Spinal cord (tissue), 10 donors: ENCODE measurements around the gene NDUFS1. TPM values are rescaled to one million over a fixed set of nuclear protein-coding genes. Genes with fewer than 3 reads are reported as not detected.

Experiments used
- DNase-seq, 6 donors: peaks; one replicate each; pipeline versions ENCODE4 v3.0.0 to v3.0.0-alpha.2; 2013 to 2015; ENCODE audit warnings: low spot score in 6 of 6, low read depth in 4 of 6
- H3K27ac ChIP-seq: one replicate; pipeline ENCODE4 v1.5.1; 2013; ENCODE audit warnings: low read depth, low read length, control low read depth
- H3K27me3 ChIP-seq: one replicate; pipeline ENCODE4 v1.6.1; 2013; ENCODE audit warnings: low read length; ENCODE audit not compliant: control insufficient read depth, insufficient read depth
- H3K36me3 ChIP-seq: one replicate; pipeline ENCODE4 v1.6.1; 2013; ENCODE audit warnings: low read length; ENCODE audit not compliant: control insufficient read depth, insufficient read depth
- H3K4me1 ChIP-seq: one replicate; pipeline ENCODE4 v1.6.1; 2013; ENCODE audit warnings: low read length; ENCODE audit not compliant: control insufficient read depth, insufficient read depth
- H3K4me3 ChIP-seq: one replicate; pipeline ENCODE4 v1.5.1; 2013; ENCODE audit warnings: low read depth, low read length, control low read depth
- H3K9me3 ChIP-seq: one replicate; pipeline ENCODE4 v1.6.1; 2013; ENCODE audit warnings: low read length; ENCODE audit not compliant: control insufficient read depth, insufficient read depth
- WGBS: methylation state at CpG from one replicate; pipeline ENCODE4 v1.1.5; 2013; ENCODE audit warnings: missing lambda C conversion rate; ENCODE audit not compliant: insufficient coverage; 5-methylcytosine and 5-hydroxymethylcytosine counted together
- polyA plus RNA-seq, 2 donors: library from polyadenylated mRNA; unstranded; fragments of 120-200 nt; gene quantifications; one replicate each; pipeline ENCODE4 v1.2.1, GENCODE V29; 2013; ENCODE audit not compliant: insufficient read length in 2 of 2
- total RNA-seq, 2 donors: library from RNA; depleted of rRNA in 1 of 2; stranded (reverse); fragments of 120-200 nt in 1 of 2; fragments of >200 nt in 1 of 2; gene quantifications; one replicate each; pipeline versions ENCODE4 v1.2.3 to v1.2.4, GENCODE V29; 2013 to 2014
- donor health status: healthy.

NDUFS1 gene
- total and polyA plus RNA-seq, 4 donors = 76.7 to 181 (median 97.7) TPM

DNA sequence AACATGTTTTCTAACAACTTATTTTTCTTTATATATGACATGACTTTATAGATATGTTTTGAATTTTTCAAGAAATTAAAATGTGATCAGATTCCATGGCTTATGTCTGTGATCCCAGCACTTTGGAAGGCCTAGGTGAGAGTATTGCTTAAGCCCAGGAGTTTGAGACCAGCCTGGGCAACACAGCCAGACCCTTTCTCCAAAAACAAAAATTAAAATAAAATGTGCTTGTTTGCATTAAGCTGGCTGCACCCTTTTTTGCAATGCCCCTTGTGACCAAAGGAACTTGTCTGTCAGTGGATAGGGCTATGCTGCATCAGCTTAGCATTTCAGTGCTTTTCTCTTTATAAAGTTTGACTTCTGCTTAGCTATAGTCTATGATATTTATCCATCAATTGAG, 71.0 kb downstream of the NDUFS1 start:
- Histone ChIP-seq H3K4me3 (no peak overlapping the region), H3K36me3 (peaks cover 2% of the 10 kb centered on the region), H3K9me3 (no peaks in the 10 kb centered on the region), H3K4me1 (no peaks in the 10 kb centered on the region), H3K27me3 (no peaks in the 10 kb centered on the region), H3K27ac (no peak overlapping the region)
- no peak for DNase-seq

DNA sequence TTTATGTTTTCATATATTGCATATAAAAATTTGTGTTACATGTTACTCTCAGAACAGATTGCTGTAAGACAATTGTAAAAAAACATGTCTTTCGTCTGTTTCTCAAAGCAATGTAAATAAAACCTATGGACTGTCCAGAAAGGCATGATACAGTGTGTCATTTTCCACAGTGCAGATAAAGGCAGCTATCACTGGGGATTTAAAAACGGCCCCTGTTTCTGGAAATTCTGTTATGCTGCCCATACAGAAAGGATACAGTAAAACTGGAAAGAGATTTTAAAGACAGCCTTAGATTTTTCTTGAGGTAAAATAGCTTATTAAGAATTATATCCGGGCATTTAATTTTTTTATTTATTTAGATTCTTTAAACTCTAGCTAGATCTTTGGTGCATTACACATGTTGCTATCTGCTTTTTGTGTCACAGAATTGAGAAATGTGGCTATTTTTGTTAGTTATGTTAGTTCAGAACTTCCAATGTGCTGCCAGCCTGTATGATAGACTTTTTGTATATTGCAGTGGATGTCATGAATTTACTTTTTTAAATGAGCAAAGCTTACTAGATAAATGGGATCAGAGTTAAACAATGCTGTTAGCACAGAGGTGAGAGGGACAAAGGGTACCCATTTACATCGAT, 72.4 kb downstream of the NDUFS1 start:
- Histone ChIP-seq H3K36me3 (peaks cover 2% of the 10 kb centered on the region), H3K4me1 (no peaks in the 10 kb centered on the region), H3K4me3 (peak overlapping the region; percentile 88), H3K27ac (peak overlapping the region; percentile 99), H3K9me3 (no peaks in the 10 kb centered on the region), H3K27me3 (no peaks in the 10 kb centered on the region)
- peak in 2 of 6 donors; percentile 43 to 62 for DNase-seq
- WGBS = no CpG with 5 or more reads among the region's 4 CpGs

DNA sequence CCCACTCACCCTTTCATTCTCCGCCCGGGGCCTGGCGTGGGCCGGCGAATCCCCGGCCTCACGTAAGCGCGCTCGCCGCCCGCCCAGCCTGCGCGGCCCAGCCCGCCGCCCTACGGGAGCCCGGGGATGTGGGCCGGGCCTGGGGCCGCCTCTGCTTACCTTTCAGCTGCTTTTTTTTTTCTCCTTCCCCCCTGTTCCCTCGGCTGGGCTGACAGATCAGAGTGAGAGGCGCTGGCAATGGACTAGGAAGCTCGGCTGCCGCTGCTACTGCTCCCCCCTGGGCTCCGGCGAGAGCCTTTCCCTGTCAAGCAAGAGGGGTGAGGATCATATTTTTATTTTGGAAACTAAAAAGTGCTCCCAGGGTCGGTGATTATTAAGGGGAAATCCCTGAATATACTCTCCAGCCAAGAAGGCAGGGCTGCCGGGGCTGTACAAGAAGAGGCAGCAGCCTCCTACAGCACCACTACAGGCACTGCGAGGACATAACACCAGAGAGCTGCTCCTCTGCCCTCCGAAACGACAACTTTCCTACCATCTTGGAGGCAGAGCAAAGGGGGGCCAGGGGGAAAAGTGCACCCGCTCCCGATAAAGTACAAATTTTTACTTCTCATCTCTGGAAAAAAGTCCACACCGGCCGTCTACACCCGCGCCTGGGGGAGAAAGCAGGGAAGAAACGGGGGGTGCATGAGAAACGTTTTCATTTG, 73.3 kb downstream of the NDUFS1 start, which contains the start of gene INO80D:
TSS of gene INO80D (minus strand) at position 433 of the 704 bp plus-strand sequence. CDS start 23,158 bp downstream, outside the sequence.
- Histone ChIP-seq H3K27ac (peak within 1 kb of the TSS; percentile 99), H3K9me3 (no peaks in the 10 kb centered on the region), H3K4me3 (peak within 1 kb of the TSS; percentile 88), H3K36me3 (peaks cover 2% of the 10 kb centered on the region), H3K4me1 (no peaks in the 10 kb centered on the region), H3K27me3 (no peaks in the 10 kb centered on the region)
- WGBS = 0% methylated on average over 26 of the region's 39 CpGs
- DNase-seq = peak; percentile 55 to 95 (median 77)

DNA sequence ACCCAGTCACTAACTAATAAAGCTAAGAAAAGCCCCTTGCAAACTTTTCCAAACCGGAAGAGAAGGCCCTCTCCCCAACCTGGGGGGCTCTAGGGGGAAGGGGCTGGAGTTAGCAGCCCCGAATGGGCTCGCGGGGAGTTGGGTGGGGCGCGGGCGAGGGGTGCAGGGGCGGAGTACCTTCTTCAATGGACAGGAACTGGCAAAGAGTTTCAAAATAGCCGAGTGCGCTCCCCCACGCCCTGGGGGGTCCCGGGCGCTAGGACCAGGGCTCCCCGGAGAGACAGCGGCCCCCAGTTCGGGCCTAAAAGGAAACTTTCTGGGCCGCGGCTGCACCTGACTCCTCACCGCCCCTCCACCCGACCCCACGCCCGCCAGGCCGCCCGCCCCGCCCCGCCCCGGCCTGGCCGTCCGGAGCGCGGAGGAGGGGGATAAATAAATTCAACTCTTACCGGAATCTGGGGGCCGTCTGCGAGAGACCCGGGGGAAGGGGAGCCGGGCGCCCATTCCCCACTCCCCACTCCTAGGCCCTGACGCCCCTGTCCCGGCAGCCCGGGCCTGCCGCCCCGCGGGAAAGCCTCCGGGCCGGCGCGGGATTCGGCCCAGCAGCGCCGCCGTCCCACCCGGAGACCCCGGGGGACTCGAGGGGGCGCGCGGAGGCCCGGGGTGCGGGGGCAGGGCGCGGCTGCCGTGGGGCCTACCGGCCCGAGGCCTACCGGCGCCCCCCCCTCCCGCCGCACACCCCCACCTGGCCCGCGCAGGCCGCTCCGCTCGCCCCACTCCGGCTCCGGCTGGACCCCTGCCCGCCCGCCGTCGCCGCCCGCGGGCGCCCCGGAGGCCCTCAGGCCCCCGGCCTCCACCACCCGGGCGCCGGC, 74.1 kb downstream of the NDUFS1 start:
- H3K36me3 ChIP-seq = no peaks in the 10 kb centered on the region
- no peaks in the 10 kb centered on the region for H3K4me1 ChIP-seq
- peak overlapping the region; percentile 78 for H3K4me3 ChIP-seq
- under 1% methylated on average over 65 of the region's 88 CpGs for WGBS
- peak overlapping the region; percentile 96 for H3K27ac ChIP-seq
- H3K27me3 ChIP-seq = no peaks in the 10 kb centered on the region
- DNase-seq = peak in 2 of 6 donors; percentile 43 to 70
- H3K9me3 ChIP-seq = no peaks in the 10 kb centered on the region

DNA sequence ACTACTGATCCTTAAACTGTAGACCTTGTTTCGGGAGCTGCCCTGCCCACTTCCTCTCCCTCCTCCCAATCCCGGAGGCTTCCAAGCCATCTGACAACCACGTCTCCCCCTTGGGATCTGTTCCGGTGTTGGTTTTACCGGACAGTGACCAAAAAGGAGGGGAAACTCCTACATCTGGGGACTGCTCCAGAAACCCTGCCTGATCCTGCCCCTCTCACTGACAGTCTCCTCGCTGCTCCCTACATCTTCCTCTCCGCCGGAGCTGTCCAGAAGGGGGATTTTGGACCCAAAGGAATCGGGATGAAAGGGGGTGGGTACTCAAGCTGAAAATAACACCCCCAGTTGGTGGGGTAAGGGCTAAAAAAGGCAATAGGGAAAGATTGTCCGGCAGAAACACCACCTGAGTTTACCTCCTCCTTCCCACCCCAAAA, 74.8 kb downstream of the NDUFS1 start:
- H3K4me1 ChIP-seq = no peaks in the 10 kb centered on the region
- 0% methylated on average over 5 of the region's 10 CpGs for WGBS
- no peaks in the 10 kb centered on the region for H3K9me3 ChIP-seq
- no peaks in the 10 kb centered on the region for H3K27me3 ChIP-seq
- H3K36me3 ChIP-seq = no peaks in the 10 kb centered on the region
- peak overlapping the region; percentile 78 for H3K4me3 ChIP-seq
- peak in 4 of 6 donors; percentile 40 to 80 (median 58) for DNase-seq
- H3K27ac ChIP-seq = peak overlapping the region; percentile 96

DNA sequence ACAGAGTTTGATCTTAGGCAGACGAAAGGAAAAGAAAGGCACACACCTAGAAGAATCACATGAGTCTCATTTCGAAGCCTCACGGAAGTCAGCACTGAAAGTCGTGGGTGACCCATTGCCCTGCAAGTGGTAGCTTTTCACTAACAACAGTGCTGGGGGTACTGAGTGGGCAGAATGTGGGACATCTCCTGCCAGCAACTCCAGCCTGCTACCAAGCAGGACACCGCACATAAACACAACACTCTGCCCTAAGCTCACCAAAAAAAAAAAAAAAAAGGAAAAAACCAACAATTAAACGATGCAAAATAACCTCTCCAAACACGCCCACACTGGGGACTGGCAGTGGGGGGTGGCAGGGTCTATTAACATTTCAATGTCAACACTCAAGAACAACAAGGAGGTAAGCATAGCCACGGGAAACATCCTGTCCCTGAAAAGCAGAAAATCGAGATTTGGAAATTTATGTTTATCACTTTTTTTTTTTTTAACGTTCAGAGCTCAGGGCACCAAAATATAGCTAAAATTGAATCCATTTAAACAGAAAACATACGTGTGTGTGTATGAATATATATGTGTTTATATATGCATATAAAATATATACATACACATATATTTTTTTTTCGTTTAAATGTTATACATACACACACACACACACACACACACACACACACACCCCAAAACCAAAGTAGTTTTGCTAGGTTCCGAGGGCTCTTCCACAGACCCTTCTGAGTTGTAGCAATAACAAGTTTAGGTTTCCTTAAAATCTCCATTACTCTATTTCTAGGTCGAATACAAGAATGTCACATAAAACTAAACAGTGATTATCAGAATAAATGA, 75.4 kb downstream of the NDUFS1 start:
- no peaks in the 10 kb centered on the region for H3K27me3 ChIP-seq
- WGBS = 5% methylated on average over 5 of the region's 14 CpGs
- peak in 2 of 6 donors; percentile 1 to 9 for DNase-seq
- no peaks in the 10 kb centered on the region for H3K36me3 ChIP-seq
- H3K4me3 ChIP-seq = peak overlapping the region; percentile 78
- H3K4me1 ChIP-seq = no peaks in the 10 kb centered on the region
- no peaks in the 10 kb centered on the region for H3K9me3 ChIP-seq
- peak overlapping the region; percentile 96 for H3K27ac ChIP-seq

DNA sequence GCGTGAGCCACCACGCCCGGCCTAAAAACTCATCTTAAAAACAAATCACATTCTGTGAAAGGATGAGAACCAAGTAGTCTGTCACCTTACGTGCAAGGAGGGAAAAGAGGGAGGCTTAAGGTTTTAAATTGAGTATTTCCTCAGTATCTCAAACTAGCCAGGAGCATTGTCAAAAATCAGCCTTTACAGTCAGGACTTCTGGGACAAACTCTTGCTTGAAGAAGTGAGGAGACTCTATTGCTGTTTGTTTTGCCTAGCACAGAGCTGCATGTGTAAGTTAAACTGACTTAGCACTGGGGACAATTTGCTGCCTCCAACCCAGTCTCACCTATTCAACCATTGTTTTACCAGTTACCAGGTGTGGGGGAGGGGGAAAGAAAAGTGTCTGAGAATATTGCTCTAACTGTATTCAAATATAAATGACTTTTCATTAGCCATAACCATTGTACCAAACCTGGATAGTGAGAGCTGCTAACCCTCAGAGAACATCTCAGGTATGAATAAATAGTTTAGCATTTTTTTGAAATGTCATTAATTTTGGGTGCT, 76.9 kb downstream of the NDUFS1 start:
- Histone ChIP-seq H3K27ac (no peak overlapping the region), H3K36me3 (no peaks in the 10 kb centered on the region), H3K4me3 (no peak overlapping the region), H3K27me3 (no peaks in the 10 kb centered on the region), H3K9me3 (no peaks in the 10 kb centered on the region), H3K4me1 (no peaks in the 10 kb centered on the region)
- no CpG with 5 or more reads among the region's 4 CpGs for WGBS
- no peak for DNase-seq

DNA sequence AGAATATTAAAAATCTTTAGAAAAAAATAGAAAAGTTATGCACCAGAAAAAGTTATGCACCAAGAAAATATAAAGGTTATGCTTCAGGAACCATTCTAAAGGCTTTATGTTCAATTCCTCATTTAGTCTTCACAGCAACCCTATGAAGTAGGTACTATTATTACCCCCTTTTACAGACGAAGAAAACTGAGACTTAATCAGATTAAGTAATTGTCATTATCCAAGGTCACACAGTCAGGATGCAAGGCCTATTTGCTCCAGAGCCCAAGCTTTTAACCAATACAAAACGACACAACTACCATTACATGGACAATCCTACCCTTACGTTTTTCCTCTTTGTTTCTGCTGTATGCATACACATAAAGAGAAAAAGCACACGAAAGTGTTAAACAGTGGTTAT, 78.3 kb downstream of the NDUFS1 start:
- no peaks in the 10 kb centered on the region for H3K27me3 ChIP-seq
- no CpG with 5 or more reads among the region's 4 CpGs for WGBS
- H3K27ac ChIP-seq = no peak overlapping the region
- H3K9me3 ChIP-seq = no peaks in the 10 kb centered on the region
- no peaks in the 10 kb centered on the region for H3K4me1 ChIP-seq
- no peak overlapping the region for H3K4me3 ChIP-seq
- DNase-seq = no peak
- no peaks in the 10 kb centered on the region for H3K36me3 ChIP-seq
